WI38 (cell line): ENCODE measurements around the gene MOV10L1.
"Not testable (repeated sequence)": the region's sequence is repeated elsewhere in the genome, so short reads cannot be mapped to it uniquely, and the experiment has no call there.

ENCODE experiments used
- H3K4me3 ChIP-seq: 2 replicates; pipeline ENCODE4 v1.5.1; 2011; ENCODE audit warnings: low read depth, mild to moderate bottlenecking, control low read depth, low read length
- TF ChIP-seq, protein P1 (sequence below): IDR thresholded peaks from 2 replicates; pipeline ENCODE4 v1.5.1; 2012; ENCODE audit warnings: low read depth, mild to moderate bottlenecking, control low read depth, low read length

The MOV10L1 gene

GRCh38 chr22:50160947-50161346 is 71.1 kb downstream of the MOV10L1 start:
- H3K4me3 ChIP-seq: no peak overlapping the region

GRCh38 chr22:50161508-50162390 is 71.9 kb downstream of the MOV10L1 start:
- no peak overlapping the region for H3K4me3 ChIP-seq
- TF ChIP-seq, protein P1, sequence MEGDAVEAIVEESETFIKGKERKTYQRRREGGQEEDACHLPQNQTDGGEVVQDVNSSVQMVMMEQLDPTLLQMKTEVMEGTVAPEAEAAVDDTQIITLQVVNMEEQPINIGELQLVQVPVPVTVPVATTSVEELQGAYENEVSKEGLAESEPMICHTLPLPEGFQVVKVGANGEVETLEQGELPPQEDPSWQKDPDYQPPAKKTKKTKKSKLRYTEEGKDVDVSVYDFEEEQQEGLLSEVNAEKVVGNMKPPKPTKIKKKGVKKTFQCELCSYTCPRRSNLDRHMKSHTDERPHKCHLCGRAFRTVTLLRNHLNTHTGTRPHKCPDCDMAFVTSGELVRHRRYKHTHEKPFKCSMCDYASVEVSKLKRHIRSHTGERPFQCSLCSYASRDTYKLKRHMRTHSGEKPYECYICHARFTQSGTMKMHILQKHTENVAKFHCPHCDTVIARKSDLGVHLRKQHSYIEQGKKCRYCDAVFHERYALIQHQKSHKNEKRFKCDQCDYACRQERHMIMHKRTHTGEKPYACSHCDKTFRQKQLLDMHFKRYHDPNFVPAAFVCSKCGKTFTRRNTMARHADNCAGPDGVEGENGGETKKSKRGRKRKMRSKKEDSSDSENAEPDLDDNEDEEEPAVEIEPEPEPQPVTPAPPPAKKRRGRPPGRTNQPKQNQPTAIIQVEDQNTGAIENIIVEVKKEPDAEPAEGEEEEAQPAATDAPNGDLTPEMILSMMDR: no peak

More at GRCh38 chr22:50160947-50161346, 71.1 kb downstream of the MOV10L1 start:
- TF ChIP-seq, protein P1: no peak

DNA sequence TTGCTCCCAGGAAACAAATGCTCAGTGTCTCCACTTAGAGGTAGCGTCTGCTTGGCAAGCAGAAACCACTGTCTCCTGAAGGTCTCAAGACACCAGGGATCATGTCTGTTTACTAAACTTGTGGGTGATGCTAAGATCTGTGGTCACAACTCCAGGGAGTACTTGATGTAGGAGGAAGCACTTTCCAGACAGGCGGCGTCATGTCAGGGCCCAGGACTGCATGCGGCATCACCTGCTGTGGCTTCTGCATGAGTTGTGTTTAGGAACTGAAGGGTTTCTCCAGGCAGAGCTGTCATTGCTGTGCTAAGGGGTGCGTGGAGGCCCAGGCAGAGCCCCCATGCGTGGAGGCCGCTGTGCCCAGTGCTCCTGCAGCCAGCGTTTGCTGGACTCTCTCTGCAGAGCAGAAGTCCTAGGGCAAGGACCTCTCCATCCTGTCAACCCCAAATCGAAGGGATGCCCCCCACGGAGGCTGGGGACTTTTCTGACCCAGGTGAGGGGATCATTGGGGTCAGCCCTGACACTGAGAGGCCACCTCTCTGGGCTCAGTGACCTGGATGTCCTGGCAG is 72.7 kb downstream of the MOV10L1 start:
- TF ChIP-seq, protein P1: no peak
- H3K4me3 ChIP-seq: no peak overlapping the region

DNA sequence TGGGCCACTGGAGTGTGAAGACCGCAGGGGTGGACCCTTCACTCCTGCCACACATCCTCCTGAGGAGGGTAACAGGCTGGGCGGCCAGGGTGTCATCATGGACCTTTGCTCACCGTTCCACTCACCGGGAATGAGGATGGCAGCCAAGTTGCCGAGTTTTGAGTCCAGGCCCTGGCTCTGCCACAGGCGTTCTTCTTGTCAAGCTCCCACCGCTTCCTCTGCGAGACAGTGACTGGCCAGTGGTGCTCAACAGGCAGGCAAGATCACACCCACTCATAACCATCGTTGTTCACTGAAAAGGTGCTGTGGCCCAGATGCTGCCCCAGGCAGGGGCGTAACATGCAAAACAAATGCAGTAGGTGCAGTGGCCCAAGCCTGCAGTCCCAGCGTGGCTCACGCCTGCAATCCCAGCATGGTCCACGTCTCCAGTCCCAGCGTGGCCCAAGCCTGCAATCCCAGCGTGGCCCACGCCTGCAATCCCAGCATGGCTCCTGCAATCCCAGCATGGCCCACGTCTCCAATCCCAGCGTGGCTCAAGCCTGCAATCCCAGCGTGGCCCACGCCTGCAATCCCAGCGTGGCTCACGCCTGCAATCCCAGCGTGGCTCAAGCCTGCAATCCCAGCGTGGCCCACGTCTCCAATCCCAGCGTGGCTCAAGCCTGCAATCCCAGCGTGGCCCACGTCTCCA is 75.8 kb downstream of the MOV10L1 start:
- TF ChIP-seq, protein P1: no peak
- no peak overlapping the region for H3K4me3 ChIP-seq

GRCh38 chr22:50167689-50168489 is 78.1 kb downstream of the MOV10L1 start:
- H3K4me3 ChIP-seq: no peak overlapping the region
- TF ChIP-seq, protein P1: no peak

GRCh38 chr22:50168490-50169180 is 78.8 kb downstream of the MOV10L1 start:
- H3K4me3 ChIP-seq: not testable (repeated sequence)
